Mucosa of descending colon (tissue), 3 donors: ENCODE measurements around the gene OBP2A. TPM values are rescaled to one million over a fixed set of nuclear protein-coding genes. Genes with fewer than 3 reads are reported as not detected.
"Not testable (repeated sequence)": the region's sequence is repeated elsewhere in the genome, so short reads cannot be mapped to it uniquely, and the experiment has no call there.

ENCODE experiments used
- ATAC-seq: fragments of 200-7000 bp; cut with Tn5 transposase; one replicate; pipeline ENCODE4 v1.9.1; 2020; ENCODE audit warnings: mild to moderate bottlenecking, moderate library complexity
- DNase-seq, 3 donors: peaks; one replicate each; pipeline ENCODE4 v3.0.0-alpha.2; 2020
- H3K36me3 ChIP-seq: fragments of 200-600 bp; one replicate; pipeline ENCODE4 v1.8.0; 2021; ENCODE audit warnings: low read depth, mild to moderate bottlenecking
- H3K4me1 ChIP-seq: fragments of 200-600 bp; one replicate; pipeline ENCODE4 v1.8.0; 2021; ENCODE audit warnings: low read depth, mild to moderate bottlenecking
- H3K4me3 ChIP-seq: fragments of 200-600 bp; one replicate; pipeline ENCODE4 v1.8.0; 2021; ENCODE audit warnings: mild to moderate bottlenecking
- H3K9me3 ChIP-seq: fragments of 200-600 bp; one replicate; pipeline ENCODE4 v1.8.0; 2021; ENCODE audit warnings: mild to moderate bottlenecking
- intact Hi-C, 2 donors: fragments of 100-400 bp; cut with DNase I in 1 of 2; cut with micrococcal nuclease in 1 of 2; formaldehyde crosslinking; loops; one replicate each; pipeline versions ENCODE4 v1.11.0 to v1.11.1; 2022; cut with DNase I, micrococcal nuclease
- long read RNA-seq, 2 donors: library from polyadenylated mRNA; unstranded; transcript quantifications; one replicate each; pipeline ENCODE4 v2.0.0, GENCODE V29; 2019 to 2021
- total RNA-seq, 3 donors: library from RNA; stranded (reverse); fragmentation: NEBNext Ultra II Directional in 2 of 3; extraction: Animal tissue kit (Norgen Biotek cat#: 25700) in 2 of 3; gene quantifications; one replicate each; pipeline versions ENCODE4 v1.2.1 to v1.2.4, GENCODE V29; 2021 to 2023
- TF ChIP-seq, protein P1 (sequence below): fragments of 200-600 bp; IDR thresholded peaks from one replicate; pipeline ENCODE4 v1.8.0; 2022; ENCODE audit warnings: antibody characterized with exemption, mild to moderate bottlenecking
- donor health status: DM: no; HTN: no; CAD: no; lungs with moderate emphysema.
- donor health status: DM: no; HTN: no; CAD: no.
- donor health status: DM: no; HTN: yes; CAD: no.

OBP2A gene, protein sequence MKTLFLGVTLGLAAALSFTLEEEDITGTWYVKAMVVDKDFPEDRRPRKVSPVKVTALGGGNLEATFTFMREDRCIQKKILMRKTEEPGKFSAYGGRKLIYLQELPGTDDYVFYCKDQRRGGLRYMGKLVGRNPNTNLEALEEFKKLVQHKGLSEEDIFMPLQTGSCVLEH
- not detected for total RNA-seq
- long read RNA-seq, donor 1 = 0 reads
- long read RNA-seq, donor 2 = 0 reads

DNA sequence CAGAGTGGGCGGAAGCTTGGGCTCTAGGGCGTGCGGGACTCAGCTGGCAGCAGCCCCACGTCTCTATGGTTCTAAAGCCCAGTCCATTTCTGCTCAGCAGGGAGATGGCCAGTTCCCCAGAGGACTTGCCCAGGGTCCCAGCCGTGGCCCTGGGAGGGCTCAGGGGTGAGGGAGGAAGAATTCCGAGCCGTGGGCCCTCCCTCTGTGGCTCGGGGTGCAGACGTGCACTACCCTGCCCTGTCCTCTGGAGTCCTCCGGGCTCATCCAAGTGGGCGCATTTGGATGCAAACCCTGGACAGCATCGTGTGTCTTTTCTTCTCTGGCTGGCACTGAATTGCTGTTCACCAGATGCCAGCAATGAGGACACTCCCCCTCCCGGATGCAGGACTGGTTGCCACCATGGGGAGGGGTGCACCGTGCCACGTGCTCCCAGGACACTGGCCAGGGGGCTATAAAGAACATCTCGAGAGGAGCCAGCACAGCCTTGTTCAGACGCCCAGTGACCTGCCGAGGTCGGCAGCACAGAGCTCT, at the start of gene OBP2A:
Gene OBP2A, plus strand, starts transcription at position 481 of the 531 bp plus-strand sequence. CDS start 55 bp downstream, outside the sequence.
- DNase-seq, H3K4me1 ChIP-seq, H3K36me3 ChIP-seq, H3K9me3 ChIP-seq, ATAC-seq, intact Hi-C loops, H3K4me3 ChIP-seq: not testable (repeated sequence)

DNA sequence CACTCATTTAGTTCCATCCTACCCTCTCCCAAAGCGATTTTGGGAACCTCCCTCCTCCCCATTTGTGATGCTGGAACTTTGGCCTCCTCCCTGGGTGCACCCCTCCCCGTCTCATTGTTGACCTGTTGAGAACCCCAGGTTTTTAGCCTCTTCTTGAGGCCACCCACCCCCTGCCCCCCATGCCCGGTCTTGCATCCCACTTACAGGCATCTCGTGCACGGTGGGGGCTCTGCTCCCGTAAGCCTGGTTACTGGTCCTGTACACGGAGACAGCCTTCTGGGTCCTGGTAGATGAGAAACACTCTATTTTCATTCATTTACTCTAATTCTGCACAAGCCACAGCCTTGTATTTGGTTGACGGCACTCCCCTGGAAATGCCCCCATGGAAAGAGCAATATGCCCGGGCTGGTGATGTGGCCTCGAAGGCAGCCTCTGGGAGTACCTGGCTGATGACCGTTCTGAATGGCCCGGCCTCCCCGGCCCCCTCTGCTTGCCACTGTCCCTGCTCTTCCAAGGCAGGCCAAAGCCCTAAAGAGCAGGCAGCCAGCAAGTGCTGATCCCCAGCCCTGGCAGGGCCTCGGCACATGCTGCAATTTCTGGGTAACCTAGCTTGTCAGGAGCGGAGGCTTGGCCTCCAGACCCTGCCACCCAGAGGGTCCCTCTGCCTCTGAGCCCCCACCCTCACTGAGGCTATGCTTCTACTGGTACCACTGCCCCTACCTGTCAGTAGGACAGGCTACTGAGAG, 47.4 kb upstream of the OBP2A start:
- no peaks in the 10 kb centered on the region for H3K9me3 ChIP-seq
- no peak for ATAC-seq
- TF ChIP-seq, protein P1, sequence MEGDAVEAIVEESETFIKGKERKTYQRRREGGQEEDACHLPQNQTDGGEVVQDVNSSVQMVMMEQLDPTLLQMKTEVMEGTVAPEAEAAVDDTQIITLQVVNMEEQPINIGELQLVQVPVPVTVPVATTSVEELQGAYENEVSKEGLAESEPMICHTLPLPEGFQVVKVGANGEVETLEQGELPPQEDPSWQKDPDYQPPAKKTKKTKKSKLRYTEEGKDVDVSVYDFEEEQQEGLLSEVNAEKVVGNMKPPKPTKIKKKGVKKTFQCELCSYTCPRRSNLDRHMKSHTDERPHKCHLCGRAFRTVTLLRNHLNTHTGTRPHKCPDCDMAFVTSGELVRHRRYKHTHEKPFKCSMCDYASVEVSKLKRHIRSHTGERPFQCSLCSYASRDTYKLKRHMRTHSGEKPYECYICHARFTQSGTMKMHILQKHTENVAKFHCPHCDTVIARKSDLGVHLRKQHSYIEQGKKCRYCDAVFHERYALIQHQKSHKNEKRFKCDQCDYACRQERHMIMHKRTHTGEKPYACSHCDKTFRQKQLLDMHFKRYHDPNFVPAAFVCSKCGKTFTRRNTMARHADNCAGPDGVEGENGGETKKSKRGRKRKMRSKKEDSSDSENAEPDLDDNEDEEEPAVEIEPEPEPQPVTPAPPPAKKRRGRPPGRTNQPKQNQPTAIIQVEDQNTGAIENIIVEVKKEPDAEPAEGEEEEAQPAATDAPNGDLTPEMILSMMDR = no peak
- intact Hi-C loops = no loop called here
- H3K4me3 ChIP-seq = no peak overlapping the region
- DNase-seq = peak in 2 of 3 donors; percentile 23 to 37
- no peaks in the 10 kb centered on the region for H3K36me3 ChIP-seq
- H3K4me1 ChIP-seq = peaks cover 17% of the 10 kb centered on the region

DNA sequence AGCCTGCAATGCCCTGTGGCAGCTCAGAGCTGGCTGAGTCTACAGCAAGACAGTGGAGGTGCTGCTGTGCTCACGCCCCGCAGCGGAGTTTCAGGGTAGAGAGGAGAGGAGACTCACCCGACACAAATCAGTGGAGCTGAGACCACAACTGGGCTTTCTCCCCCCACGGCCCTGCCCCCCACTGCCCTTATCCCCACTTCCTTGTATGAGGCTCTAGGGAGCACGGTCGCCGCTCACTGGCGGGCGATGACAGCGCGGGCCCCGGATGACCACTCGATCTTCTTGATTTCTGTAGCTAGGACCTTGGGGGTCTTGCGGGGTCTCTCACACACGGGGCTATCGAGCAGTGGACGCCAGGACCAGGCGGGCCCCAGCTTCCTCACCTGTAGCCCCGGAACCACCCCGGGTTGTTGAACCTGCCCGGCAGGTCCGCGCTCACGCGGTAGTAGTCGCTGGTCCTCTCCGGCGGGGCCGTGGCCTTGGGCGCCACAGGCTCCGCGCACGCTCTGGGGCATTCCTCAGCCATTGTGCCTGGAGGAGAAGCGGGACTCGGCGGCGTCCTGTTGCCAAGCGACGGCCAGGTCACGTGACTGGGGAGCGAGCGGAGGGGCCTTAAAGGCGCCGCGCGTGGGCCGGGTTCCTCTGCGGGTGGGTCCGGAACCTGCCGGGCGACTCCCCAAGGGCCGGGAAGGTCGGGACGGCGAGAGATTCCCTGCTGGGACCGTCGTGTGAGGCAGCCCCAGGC, 46.4 kb upstream of the OBP2A start:
- Histone ChIP-seq H3K4me3 (peak overlapping the region; percentile 95), H3K4me1 (peaks cover 17% of the 10 kb centered on the region), H3K9me3 (no peaks in the 10 kb centered on the region), H3K36me3 (no peaks in the 10 kb centered on the region)
- TF ChIP-seq, protein P1 = no peak
- ATAC-seq (peak; percentile 80), DNase-seq (peak; percentile 96 to 97 (median 96))
- intact Hi-C loops = no loop called here

DNA sequence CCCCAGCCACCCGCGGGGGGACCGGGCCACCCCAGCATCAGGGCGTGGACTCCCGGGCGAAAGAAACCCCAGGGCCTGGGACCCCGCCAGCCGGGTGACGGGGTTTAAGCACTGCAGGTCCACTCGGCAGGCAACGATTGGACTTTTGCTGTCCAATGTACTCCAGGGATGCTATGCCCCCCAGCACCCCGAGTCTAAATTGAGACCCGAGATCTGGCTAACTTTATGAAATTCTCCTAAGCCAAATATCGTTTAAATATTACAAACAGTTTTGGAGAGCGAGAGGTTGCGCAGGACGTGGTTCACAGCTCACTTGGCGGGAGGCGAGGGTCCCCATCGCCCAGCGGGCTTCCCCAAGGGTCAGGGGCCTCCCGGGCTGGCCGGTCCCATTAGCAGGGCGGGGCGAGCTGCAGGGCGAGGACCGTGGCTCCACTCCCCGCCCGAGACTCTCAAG, 45.8 kb upstream of the OBP2A start:
- DNase-seq (no peak), ATAC-seq (peak; percentile 11)
- H3K9me3 ChIP-seq = no peaks in the 10 kb centered on the region
- intact Hi-C loops = no loop called here
- peaks cover 17% of the 10 kb centered on the region for H3K4me1 ChIP-seq
- peak overlapping the region; percentile 95 for H3K4me3 ChIP-seq
- TF ChIP-seq, protein P1 = no peak
- H3K36me3 ChIP-seq = no peaks in the 10 kb centered on the region

DNA sequence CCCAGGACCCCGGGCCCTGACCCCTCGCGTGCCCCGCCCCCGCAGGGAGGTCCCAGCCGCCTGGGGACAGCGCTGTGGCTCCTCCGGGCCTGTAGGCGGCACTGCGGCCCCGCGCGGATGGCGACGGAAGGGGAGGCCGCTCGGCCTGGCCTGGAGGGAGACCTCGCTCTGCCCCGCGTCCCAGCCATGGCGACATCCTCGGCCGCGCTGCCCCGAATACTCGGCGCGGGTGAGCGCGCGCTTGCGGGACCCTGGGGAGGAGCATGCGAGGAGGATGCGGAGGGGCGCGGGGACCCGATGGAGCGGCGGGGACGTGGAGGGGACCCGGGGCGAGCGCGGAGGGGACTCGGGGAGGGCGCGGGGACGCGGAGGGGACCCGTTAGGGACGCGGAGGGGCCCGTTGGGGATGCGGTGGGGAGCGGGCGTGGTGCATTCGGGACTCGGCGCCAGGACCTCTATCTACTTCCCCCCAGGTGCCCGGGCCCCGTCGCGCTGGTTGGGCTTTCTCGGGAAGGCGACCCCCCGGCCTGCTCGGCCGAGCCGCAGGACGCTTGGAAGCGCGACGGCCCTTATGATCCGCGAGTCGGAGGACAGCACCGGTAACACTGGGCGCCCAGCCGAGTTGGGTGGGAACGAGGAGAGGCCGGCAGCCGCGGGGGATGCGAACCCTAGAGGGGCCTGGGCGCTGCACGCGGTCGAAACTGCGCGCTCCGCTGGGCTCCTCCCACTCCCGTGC, 45.2 kb upstream of the OBP2A start, which contains the start of gene MRPS2:
Gene MRPS2, plus strand, starts transcription at position 158 of the 736 bp plus-strand sequence. Its CDS starts 29 bp downstream, at position 187.
- intact Hi-C loops = no loop called here
- Histone ChIP-seq H3K36me3 (no peaks in the 10 kb centered on the region), H3K9me3 (no peaks in the 10 kb centered on the region), H3K4me3 (peak within 1 kb of the TSS; percentile 95), H3K4me1 (peaks cover 17% of the 10 kb centered on the region)
- TF ChIP-seq, protein P1 = peak; percentile 97
- ATAC-seq (peak; percentile 98), DNase-seq (peak; percentile 87 to 94 (median 91))
